ENCODE data around the gene ANAPC2. TPM values are rescaled to one million over a fixed set of nuclear protein-coding genes. Genes with fewer than 3 reads are reported as not detected.

ANAPC2 gene
- total and polyA plus RNA-seq, 2 of the 4 experiments (the other 2 are of a cell fraction): 9.3 to 29.5 TPM

GRCh38 chr9:137200311-137201204, 12.2 kb upstream of the ANAPC2 start, which contains the start of gene TPRN:
Gene TPRN, minus strand, starts transcription at chr9:137200741. Its CDS starts 30 bp downstream, at chr9:137200711.
- Histone ChIP-seq H2BK5ac (ENCODE audit: low read depth, low read length, poor library complexity, severe bottlenecking) (peak within 1 kb of the TSS; percentile 61), H2AK9ac (replicated peaks; ENCODE audit: low read depth, low read length, poor library complexity) (peak within 1 kb of the TSS; percentile 94), H3K56ac (ENCODE audit: extremely low read depth, insufficient read depth, low read length) (peak within 1 kb of the TSS; percentile 25; the same call in 1 of the 2 replicates), H3K14ac (replicated peaks; ENCODE audit: low read depth, low read length) (peak within 1 kb of the TSS; percentile 93), H3K36me3 (ENCODE audit: control insufficient read depth, insufficient read depth, low read length) (no peaks in the 10 kb centered on the region), H2BK20ac (ENCODE audit: low read depth, low read length) (no peak within 1 kb of the TSS), H2BK15ac (ENCODE audit: low read depth, low read length) (no peak within 1 kb of the TSS), H3K27me3 (ENCODE audit: control insufficient read depth, insufficient read depth, low read length) (no peaks in the 10 kb centered on the region), H3K4me3 (ENCODE audit: insufficient read depth, low read depth, low read length) (peak within 1 kb of the TSS; percentile 88), H2AK5ac (ENCODE audit: low read depth, low read length) (peak within 1 kb of the TSS; percentile 98), H3K79me1 (ENCODE audit: low read depth in 1 of 2, low read length in 2 of 2) (peaks cover 27 to 80% of the 10 kb centered on the region in 2 experiments), H3K4me1 (ENCODE audit: control insufficient read depth, insufficient read depth, low read length) (peaks cover 21% of the 10 kb centered on the region), H3K9me1 (ENCODE audit: insufficient read depth, low read length) (0 out of 2 replicates have a peak, but pooled peaks cover 2% of the 10 kb centered on the region), H3K27ac (ENCODE audit: insufficient read depth, low read length) (peak within 1 kb of the TSS; percentile 91), H3K4me2 (ENCODE audit: low read depth, low read length) (peak within 1 kb of the TSS; percentile 86), H4K91ac (ENCODE audit: insufficient read depth, low read depth, low read length) (peak within 1 kb of the TSS; percentile 93; the same call in 1 of the 2 replicates), H3K9me3 (ENCODE audit: control insufficient read depth, insufficient read depth, low read length) (no peaks in the 10 kb centered on the region), H4K20me1 (ENCODE audit: insufficient read depth, low read length) (peaks cover 37% of the 10 kb centered on the region), H4K8ac (ENCODE audit: low read depth in 2 of 2, low read length in 2 of 2) (peak within 1 kb of the TSS; percentile 97 to 98), H3K23ac (ENCODE audit: low read depth, low read length) (peak within 1 kb of the TSS; percentile 68), H3K4ac (ENCODE audit: low read depth, low read length) (peak within 1 kb of the TSS; percentile 97), H4K5ac (ENCODE audit: low read depth, low read length) (peak within 1 kb of the TSS; percentile 83), H2AFZ (replicated peaks; ENCODE audit: low read length, poor library complexity) (peak within 1 kb of the TSS; percentile 100), H3K9ac (ENCODE audit: low read depth, low read length) (peak within 1 kb of the TSS; percentile 93), H3K18ac (ENCODE audit: low read depth, low read length) (no peak within 1 kb of the TSS), H2BK120ac (ENCODE audit: low read depth, low read length) (no peak within 1 kb of the TSS)
- dilution Hi-C loops (cut with HindIII; ENCODE audit: low sequenced_read_pairs, unreplicated experiment) (no loop called here), intact Hi-C loops (cut with micrococcal nuclease) (loop anchor here (1.0 kb wide), 1 partner anchor 11 kb away; no protein-coding TSS in a partner anchor), in situ Hi-C loops (cut with MboI; ENCODE audit: low sequenced_read_pairs) (no loop called here)
- DNase-seq: peak; percentile 98
- no TSS peak for BruUV-seq (replicated peaks)
- peak; percentile 96 for ATAC-seq (ENCODE audit: low read depth)
- TF ChIP-seq SMC3 (IDR thresholded peaks at IDR 0.05; ENCODE audit: low read depth, low read length) (no peak), MAZ (IDR thresholded peaks at IDR 0.05; ENCODE audit: borderline replicate concordance, low read depth, low read length) (peak; percentile 55; the same call in 1 of the 2 replicates), MXI1 (IDR thresholded peaks at IDR 0.05; ENCODE audit: borderline replicate concordance, low read depth, low read length) (peak; percentile 71; the same call in 1 of the 2 replicates), POLR2A (IDR thresholded peaks at IDR 0.05; ENCODE audit: low read depth, low read length) (peak; percentile 95), RAD21 (IDR thresholded peaks at IDR 0.05; ENCODE audit: low read length) (no peak), CHD1 (IDR thresholded peaks at IDR 0.05; ENCODE audit: low read depth, low read length) (no peak), CTCF (conservative IDR thresholded peaks at IDR 0.05; ENCODE audit: low read depth, low read length) (no peak), FOS (IDR thresholded peaks at IDR 0.05; ENCODE audit: low read depth, low read length) (peak; percentile 55; the same call in 1 of the 2 replicates), BHLHE40 (IDR thresholded peaks at IDR 0.05; ENCODE audit: low read depth, low read length) (peak; percentile 7; the same call in 1 of the 2 replicates)
- TF ChIP-seq, protein P1, sequence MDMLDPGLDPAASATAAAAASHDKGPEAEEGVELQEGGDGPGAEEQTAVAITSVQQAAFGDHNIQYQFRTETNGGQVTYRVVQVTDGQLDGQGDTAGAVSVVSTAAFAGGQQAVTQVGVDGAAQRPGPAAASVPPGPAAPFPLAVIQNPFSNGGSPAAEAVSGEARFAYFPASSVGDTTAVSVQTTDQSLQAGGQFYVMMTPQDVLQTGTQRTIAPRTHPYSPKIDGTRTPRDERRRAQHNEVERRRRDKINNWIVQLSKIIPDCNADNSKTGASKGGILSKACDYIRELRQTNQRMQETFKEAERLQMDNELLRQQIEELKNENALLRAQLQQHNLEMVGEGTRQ (IDR thresholded peaks at IDR 0.05; ENCODE audit: low read depth, low read length): peak; percentile 84
- WGBS, 2 experiments (ENCODE audit: extremely low coverage in 2 of 2, insufficient read length in 1 of 2): 1% methylated on average over 36 of the region's 118 CpGs; no CpG with 5 or more reads in 1 of the 2 experiments
- ChIA-PET POLR2A (ENCODE audit: unreplicated experiment) (interaction anchor here (0.6 to 0.9 kb wide), 3 partner anchors 11 to 40 kb away, joined by 3 to 16 read pairs (median 4); partner anchors contain the start of gene SSNA1), CTCF (no interaction called here)
